Nephron progenitor cell (in vitro differentiated cells): ENCODE results near the gene PAPPA2.
A peak's percentile ranks its signal among the peaks of the same experiment; 100 is the strongest.

ENCODE experiments used
- DNase-seq: peaks from one replicate; pipeline ENCODE4 v3.0.0; 2021
- H3K27ac Mint-ChIP-seq: 2 replicates; pipeline ENCODE4 v1.8.0; 2021; ENCODE audit warnings: mild to moderate bottlenecking, moderate library complexity, mixed read lengths
- H3K27me3 Mint-ChIP-seq: 2 replicates; pipeline ENCODE4 v1.8.0; 2021; ENCODE audit warnings: mild to moderate bottlenecking, low read depth, mixed read lengths; ENCODE audit not compliant: poor library complexity
- H3K36me3 Mint-ChIP-seq: 2 replicates; pipeline ENCODE4 v1.8.0; 2021; ENCODE audit warnings: low read depth, mixed read lengths
- H3K4me1 Mint-ChIP-seq: 2 replicates; pipeline ENCODE4 v1.8.0; 2021; ENCODE audit warnings: mixed read lengths
- H3K4me3 Mint-ChIP-seq: 2 replicates; pipeline ENCODE4 v1.8.0; 2021; ENCODE audit warnings: mild to moderate bottlenecking, moderate library complexity, mixed read lengths
- H3K9me3 Mint-ChIP-seq: 2 replicates; pipeline ENCODE4 v1.8.0; 2021; ENCODE audit warnings: mild to moderate bottlenecking, moderate library complexity, mixed read lengths
- CTCF ChIP-seq: fragments of 200-600 bp; sonication (generic); IDR thresholded peaks from 2 replicates; pipeline ENCODE4 v1.5.0; 2021; ENCODE audit warnings: antibody characterized with exemption

PAPPA2 gene

GRCh38 chr1:176863613-176864012, 400.6 kb downstream of the PAPPA2 start:
- no peak for DNase-seq
- Mint-ChIP-seq H3K4me3 (no peak overlapping the region), H3K9me3 (no peaks in the 10 kb centered on the region), H3K36me3 (peaks cover 6% of the 10 kb centered on the region), H3K27ac (no peak overlapping the region), H3K4me1 (peaks cover 6% of the 10 kb centered on the region), H3K27me3 (peaks cover 14% of the 10 kb centered on the region)
- TF ChIP-seq CTCF = no peak

DNA sequence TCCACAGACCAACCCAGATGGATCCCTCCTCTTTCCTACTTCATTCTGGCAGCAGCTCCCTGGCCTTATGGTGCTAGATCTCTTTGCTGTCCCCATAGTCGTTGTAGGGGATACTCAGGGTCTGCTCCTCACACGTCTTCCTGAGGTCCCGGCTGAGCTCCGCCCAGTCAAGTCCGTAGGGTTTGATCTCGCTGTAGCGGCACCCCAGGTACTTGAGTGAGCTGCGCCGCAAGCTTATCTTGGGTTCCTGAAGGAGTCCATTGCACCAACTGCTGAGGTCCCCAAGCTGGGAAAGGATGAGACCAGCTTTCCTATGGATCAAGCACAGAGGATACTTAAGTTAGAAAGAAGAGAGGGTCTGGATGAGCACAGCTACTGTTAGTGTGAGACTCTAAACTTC, 401.2 kb downstream of the PAPPA2 start:
- Mint-ChIP-seq H3K4me3 (no peak overlapping the region), H3K27ac (no peak overlapping the region), H3K36me3 (peaks cover 6% of the 10 kb centered on the region), H3K9me3 (no peaks in the 10 kb centered on the region), H3K27me3 (peaks cover 17% of the 10 kb centered on the region), H3K4me1 (peaks cover under 1% of the 10 kb centered on the region)
- no peak for TF ChIP-seq CTCF
- DNase-seq = no peak

- Mint-ChIP-seq H3K4me1 (no peaks in the 10 kb centered on the region), H3K27me3 (peaks cover 17% of the 10 kb centered on the region), H3K27ac (peak overlapping the region; percentile 27), H3K36me3 (peaks cover 6% of the 10 kb centered on the region), H3K9me3 (no peaks in the 10 kb centered on the region), H3K4me3 (no peak overlapping the region)
- no peak for DNase-seq
- no peak for TF ChIP-seq CTCF
These were observed 403.2 kb downstream of the PAPPA2 start for GRCh38 chr1:176866011-176866714.

DNA sequence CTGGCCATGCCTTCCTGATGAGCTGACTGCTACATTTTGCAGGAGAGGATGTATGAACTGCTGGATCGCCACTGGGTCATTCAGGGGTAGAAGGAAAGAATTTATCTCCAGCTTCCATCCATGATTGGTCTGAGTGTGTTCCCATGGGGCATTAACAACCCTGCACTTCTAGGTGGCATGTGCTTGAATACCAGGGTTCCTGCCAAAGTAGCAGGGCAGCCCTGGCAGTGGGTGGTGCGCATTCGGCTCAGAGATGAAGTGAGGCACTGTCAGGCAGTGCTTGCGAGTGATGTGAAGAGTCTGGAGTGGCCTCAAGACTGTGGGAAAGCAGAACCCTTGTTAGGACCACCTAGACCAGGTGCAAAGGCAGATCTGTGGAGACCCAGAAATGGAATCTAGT, 406.6 kb downstream of the PAPPA2 start:
- no peaks in the 10 kb centered on the region for H3K9me3 Mint-ChIP-seq
- peaks cover under 1% of the 10 kb centered on the region for H3K36me3 Mint-ChIP-seq
- no peak overlapping the region for H3K27ac Mint-ChIP-seq
- H3K4me1 Mint-ChIP-seq = no peaks in the 10 kb centered on the region
- H3K4me3 Mint-ChIP-seq = no peak overlapping the region
- no peak for TF ChIP-seq CTCF
- no peak for DNase-seq
- peaks cover 14% of the 10 kb centered on the region for H3K27me3 Mint-ChIP-seq

DNA sequence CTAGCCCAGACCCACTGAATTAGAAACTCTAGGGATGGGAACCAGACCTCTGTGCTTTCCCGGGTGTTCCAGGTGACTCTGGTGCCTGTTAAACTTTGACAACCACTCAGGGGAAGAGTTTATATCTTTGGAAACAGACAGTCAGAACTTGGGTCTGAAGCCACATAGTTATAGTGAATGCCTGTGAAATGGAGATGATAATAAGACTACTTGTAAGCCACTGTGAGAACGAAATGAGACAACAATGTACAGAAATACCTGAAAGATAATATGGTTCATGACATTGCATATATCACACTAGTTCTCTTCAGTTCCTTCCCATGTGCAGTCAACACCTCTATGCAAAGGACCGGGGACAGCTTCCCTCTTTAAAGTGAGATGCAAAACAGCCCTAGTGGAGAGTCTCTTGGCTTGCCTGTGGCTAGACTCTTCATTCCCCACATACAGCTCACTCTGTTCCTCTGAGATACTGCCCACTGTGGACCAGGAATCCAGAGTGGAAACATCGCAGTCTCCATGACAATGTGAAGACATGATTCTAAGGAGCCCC, 414.1 kb downstream of the PAPPA2 start:
- no peaks in the 10 kb centered on the region for H3K9me3 Mint-ChIP-seq
- H3K27me3 Mint-ChIP-seq = peaks cover 6% of the 10 kb centered on the region
- no peak overlapping the region for H3K27ac Mint-ChIP-seq
- no peak for DNase-seq
- no peaks in the 10 kb centered on the region for H3K4me1 Mint-ChIP-seq
- no peaks in the 10 kb centered on the region for H3K36me3 Mint-ChIP-seq
- no peak for TF ChIP-seq CTCF
- H3K4me3 Mint-ChIP-seq = no peak overlapping the region

GRCh38 chr1:176877557-176877956, 414.6 kb downstream of the PAPPA2 start:
- no peak overlapping the region for H3K27ac Mint-ChIP-seq
- H3K4me3 Mint-ChIP-seq = no peak overlapping the region
- no peaks in the 10 kb centered on the region for H3K36me3 Mint-ChIP-seq
- DNase-seq = no peak
- no peaks in the 10 kb centered on the region for H3K4me1 Mint-ChIP-seq
- H3K9me3 Mint-ChIP-seq = no peaks in the 10 kb centered on the region
- peaks cover 6% of the 10 kb centered on the region for H3K27me3 Mint-ChIP-seq
- TF ChIP-seq CTCF = no peak
